ENCODE data around the gene COL4A1.

COL4A1 gene

DNA sequence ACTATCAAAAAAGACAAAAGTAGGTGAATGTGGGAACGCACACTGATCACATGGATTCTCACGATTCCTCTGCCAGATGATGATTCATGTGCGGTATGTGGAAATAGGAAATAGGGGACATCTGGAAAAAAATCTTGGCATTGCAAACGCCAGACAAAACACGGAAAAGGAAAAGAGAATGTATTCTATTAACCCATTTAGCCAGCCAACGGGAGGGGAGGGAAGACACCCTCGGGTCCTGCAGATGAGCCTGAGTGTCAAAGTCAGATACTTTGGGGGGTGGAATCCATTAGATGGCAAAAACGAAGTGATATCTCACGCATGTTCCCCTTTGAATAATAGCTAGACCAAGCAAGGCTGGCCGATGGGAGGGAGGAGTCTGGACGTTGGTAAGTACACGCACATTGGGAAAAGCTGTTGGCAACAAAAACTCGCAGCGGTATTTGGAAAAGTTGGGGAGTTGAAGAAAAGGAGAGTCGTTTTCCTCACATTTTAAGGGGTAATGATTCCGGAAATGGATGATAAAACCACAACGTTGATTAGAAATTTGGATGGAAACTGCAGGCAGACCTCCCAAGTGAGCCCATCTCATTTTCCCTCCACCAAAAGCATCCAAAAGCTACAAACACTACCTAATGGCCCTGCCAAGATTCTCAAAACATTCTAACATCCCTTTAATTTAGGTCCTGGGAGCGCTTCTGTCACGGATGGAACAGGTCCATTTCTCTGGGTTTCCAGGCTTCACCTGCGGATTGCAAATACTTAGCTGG lies 73.6 kb downstream of the COL4A1 start:
- no peak for DNase-seq

DNA sequence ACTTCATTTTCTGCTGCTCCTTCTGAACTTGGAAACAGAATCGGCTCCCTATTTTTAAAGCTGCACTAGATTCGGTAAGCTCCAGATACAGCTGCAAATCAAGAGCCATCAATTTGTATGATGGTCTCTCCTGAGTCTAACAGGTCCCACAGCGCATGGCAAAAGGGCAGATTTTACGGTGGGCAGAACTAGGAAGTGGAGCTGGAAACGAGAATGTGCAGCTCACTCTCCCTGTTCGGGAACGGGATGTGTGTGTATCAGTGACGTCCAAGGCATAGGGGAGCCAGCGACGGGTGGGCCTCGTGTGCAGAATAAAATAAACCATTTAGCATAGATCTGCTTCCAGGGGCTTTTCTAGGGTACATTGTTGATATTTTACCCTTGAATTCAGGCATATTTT lies 74.2 kb downstream of the COL4A1 start:
- DNase-seq = no peak

- DNase-seq = no peak
Measured at GRCh38 chr13:110232142-110232541, 74.8 kb downstream of the COL4A1 start.

- no peak for DNase-seq
Measured at GRCh38 chr13:110231348-110232047, 75.5 kb downstream of the COL4A1 start.

- no peak for DNase-seq
Measured at GRCh38 chr13:110230661-110231347, 76.2 kb downstream of the COL4A1 start.

DNA sequence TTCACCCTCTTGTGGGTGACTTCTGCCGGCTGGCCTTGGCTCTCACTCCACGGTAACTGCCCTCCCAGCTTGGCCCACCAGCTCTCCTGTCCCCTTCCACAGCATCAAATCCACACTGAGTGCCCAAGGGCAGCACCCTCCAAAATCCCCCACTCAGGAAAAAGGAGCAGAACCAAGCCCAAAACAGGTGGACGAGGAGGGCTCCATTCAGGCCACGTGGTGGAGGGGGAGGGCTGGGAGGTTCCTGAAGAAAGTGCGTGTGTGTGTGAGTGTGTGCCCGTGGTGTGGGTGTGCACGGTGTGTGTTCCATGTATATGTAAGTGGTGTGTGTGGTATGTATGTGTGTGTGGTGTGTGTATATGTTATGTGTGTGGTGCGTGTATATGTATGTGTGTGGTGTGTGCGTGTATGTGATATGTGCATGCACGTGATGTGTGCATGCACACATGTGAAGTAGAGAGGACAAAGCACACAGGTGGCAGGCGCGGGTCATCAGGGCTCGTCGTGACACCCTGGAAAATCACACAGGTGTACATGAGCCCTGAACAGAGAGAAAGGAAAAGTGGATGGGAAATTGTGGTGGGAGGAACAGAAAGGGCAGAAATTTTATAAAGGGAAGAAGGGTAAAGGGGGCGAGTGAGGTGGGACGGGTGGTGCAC lies 76.9 kb downstream of the COL4A1 start:
- no peak for DNase-seq

- no peak for DNase-seq
Measured at GRCh38 chr13:110228936-110229904, 77.7 kb downstream of the COL4A1 start.

GRCh38 chr13:110227864-110228643 lies 78.9 kb downstream of the COL4A1 start:
- DNase-seq = no peak

GRCh38 chr13:110227416-110227815 lies 79.5 kb downstream of the COL4A1 start:
- DNase-seq = no peak

DNA sequence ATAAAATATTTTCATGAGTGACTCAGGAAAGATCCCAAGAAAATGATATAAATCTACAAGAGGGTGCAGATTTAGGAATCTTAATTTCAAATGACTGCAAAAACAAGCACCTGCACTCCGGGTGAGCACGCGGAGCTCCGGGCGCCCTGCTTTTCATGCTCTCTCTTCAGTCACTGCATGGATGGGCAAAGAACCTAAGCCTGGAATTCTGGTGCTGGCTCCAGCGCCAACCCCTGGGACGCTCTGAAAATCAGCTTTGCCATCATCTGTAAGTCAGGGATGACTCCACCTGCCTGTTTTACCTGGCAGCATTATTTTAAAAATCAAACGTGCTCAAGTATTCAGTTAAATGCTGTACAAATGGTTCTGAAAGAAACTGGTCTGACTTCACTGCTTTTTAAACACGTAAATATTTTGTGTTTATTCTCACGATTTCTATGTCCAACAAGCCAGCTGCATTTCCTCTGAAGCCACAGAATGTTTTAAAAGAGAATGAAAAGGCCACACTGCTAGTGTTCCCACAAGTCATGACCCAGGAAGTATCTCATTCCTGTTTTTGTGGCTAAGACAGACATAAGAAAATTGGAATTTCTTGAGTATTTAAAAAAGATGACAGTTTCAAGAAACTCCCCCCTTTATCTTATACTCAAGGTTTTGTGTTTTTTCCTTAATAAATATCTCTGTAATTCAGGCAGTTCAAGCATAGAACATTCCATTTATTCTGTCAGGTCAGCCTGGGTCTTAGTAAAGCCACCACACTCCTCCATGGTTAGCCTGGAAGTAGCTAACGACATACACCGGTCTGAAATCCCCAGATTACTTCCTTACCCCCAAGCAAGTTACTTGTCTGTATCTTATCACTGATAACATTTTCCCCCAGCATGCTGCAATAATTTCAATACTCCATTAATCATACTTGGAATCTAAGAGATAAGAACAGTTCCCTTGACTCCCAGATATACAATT lies 81.1 kb downstream of the COL4A1 start:
- no peak for DNase-seq

- DNase-seq = no peak
Measured at GRCh38 chr13:110225003-110225402, 82.0 kb downstream of the COL4A1 start.

DNA sequence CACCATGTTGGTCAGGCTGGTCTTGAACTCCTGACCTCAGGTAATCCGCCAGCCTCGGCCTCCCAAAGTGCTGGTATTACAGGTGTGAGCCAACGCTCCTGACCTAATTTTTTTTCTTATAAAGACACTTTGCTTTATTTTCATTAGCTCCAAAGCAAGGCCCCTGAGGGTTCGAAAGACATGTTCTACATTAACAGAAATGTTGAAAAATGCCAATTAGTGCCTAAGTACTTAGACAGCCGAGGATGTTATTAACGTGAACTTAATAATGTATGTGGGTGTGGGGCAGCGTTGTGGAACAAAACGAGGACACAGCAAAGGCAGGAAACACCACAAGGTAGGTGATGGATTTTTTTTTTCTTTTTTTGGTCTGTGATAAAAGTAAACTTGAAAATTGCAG lies 82.4 kb downstream of the COL4A1 start:
- DNase-seq = no peak

GRCh38 chr13:110221406-110222117 lies 85.4 kb downstream of the COL4A1 start:
- no peak for DNase-seq

DNA sequence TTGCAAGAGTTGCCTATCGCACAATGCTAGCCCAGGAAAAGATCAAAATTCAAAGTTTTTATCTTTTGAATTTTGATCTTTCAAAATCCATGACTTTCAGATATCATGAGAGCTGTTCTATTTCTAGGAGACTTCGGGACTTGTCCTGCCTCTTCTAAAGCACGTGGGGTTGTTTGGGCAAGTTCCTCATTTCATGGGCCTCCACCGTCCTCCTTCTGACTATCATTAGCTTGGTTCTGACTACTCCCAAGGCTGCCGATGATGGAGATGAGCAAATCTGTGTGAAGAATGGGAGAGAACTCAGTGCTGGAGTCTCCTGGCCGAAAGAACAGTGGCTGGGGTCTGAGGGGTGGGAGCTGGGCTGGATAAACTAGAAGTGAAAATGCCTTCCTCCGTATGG lies 86.5 kb downstream of the COL4A1 start:
- DNase-seq = no peak

DNA sequence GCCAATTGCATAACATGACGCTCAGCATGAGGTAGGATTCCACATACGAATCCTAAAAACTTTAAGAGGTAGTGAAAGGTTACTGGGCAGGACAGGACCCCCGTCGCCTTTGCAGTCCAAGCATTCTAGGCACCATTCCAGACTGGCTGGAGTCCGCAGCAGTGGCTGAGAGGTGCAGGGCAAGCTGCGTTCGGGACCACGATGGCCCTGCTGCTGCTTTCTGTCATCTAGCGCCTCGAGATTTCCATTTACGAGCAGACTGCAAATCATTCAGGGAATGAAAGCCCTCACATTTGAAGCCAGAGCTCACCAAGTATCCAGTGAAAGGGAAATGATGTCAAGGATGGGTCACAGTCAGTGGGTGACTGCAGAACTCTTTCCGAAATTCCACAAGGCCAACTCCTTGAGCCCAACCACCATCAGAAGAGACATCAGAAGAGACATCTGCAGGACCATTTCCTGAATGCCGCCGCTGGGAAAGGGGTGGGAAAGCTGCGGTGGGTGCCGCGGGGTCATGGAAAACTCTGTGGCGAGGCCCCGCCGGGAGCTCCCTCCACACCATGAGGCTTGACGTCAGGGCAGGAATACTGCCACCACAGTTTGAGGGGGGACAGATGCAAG lies 88.3 kb downstream of the COL4A1 start:
- no peak for DNase-seq

- DNase-seq = no peak
Measured at GRCh38 chr13:110217811-110218210, 89.1 kb downstream of the COL4A1 start.

- no peak for DNase-seq
Measured at GRCh38 chr13:110217085-110217484, 89.9 kb downstream of the COL4A1 start.

DNA sequence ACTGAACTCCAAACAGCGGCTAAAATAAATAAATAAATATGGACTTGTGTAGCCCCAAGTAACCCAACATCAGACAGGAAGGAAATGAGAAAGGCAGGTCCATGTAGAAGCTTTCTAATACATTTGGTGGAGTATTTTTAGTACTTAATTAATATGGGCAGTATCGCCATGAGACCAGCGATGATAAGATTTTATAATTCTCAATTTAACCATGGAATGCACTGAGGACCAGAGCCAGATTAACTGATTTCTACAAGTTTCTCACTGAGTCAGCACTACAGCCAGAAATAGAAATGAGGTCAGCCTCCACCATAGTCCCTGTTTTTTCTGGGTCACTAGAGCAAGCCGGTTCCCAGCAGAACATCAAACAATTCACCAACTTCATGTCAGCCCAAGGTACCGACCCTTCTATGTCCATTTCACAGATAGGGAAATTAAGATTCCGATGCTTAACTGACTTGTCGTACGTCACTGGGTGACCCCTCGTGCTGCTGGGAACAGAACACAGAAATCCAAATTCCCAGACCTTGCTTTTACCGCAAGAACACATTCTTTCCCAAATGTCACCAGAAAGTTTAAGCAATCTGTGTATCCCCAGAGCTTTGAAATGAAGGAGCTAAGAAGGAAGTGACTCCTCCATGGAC lies 90.4 kb downstream of the COL4A1 start:
- no peak for DNase-seq
